ENCODE data around the gene RNU1-1.
"Not testable (repeated sequence)": the region's sequence is repeated elsewhere in the genome, so short reads cannot be mapped to it uniquely, and the experiment has no call there.

Gene RNU1-1

DNA sequence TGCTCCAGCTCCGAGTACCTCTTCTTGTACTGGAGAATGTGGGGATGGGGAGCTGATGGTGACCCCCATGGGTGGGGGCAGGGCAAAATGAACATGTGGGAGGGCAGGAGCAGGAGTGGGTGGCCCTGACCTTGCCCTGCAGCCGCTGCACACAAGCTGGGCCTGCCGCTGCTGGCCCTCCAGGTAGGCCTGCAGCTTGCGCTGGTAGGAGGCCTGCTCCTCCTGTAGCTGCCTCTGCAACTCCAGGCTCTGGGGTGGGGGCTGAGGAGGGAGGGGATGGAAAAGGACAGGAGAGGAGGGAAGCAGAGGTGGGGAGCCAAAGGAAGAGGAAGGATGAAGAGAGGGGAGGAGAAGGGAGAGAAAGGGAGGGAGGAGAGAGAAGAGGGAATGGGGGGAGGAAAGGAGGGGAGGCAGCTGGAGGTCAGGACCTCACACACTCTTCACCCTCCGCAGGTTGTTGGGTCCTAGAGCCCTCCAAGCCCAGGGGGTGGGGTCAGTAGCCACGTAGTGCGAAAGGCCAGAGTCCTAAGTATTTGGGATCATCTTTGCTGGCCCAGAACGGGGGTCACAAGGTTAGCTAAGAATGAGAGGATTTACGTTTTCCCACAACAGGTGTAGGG, 22.9 kb downstream of the RNU1-1 start:
- no peak for DNase-seq

DNA sequence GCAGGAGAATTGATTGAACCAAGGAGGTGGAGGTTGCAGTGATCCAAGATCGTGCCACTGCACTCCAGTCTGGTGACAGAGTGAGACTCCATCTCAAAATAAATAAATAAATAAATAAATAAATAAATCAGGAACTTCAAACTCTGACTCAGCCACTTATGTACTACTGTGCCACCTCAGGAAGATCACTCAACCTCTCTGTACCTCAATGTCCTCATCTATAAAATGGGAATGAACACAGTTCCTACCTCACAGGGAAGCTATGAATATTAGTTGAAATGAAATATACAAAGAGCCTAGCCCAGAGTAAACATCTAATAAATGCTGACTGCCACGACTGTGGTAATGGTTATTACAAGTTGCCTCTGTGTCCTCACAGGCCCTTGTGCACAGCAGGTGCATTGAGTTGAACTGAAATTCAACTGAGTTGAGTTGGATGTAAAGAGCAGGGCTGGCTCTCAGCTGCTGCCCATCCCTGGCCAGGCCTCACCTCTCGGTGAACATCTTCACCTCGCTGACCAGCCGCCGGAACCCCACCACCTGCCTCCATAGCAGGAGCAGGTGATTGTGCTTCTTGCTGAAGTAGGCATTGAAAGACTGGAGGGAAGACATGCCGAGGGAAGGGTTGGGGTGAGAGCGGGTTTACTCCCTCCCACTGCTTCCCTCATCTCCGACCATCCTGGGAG, 24.7 kb downstream of the RNU1-1 start:
- not testable (repeated sequence) for DNase-seq

DNA sequence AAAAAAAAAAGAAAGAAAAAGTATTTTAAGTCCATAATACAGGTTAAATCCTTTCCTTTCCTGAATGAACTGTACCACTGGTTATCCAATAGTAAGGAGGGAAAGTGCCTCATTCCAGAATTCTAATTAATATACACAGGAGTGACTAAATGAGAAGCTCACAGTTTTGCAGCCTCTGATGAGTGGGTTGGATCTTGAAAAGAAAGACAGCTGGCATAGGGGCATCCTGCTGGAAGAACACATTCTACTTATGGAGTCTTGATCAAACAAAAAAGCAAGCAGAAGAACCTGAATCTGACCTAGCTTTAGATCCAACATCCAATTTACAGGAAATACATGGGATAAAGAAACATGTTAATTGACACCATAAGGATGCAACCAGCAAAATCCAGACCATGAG, 27.1 kb downstream of the RNU1-1 start:
- DNase-seq: not testable (repeated sequence)

GRCh38 chr1:16486316-16486715, 27.8 kb downstream of the RNU1-1 start:
- DNase-seq: not testable (repeated sequence)

DNA sequence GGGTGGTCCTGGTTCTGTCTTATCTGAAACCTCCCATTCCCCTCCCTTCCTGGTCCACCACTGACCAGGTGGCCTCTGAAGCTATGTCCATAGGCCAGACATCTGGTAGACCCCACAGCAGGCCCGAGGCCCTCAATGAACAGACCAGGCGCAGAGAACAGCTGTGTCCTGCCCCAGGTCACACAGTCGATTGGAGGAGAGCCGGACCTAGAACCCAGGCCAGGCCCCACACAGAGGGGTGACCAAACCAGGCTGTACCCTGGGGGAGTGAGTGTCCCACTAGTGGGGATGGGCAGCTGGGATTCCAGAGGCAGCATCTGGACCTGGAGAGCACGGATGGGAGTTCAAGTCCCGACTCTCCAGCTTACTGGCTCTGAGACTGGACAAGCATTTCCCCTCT, 29.2 kb downstream of the RNU1-1 start:
- DNase-seq: no peak

GRCh38 chr1:16484501-16484835, 29.6 kb downstream of the RNU1-1 start:
- no peak for DNase-seq

DNA sequence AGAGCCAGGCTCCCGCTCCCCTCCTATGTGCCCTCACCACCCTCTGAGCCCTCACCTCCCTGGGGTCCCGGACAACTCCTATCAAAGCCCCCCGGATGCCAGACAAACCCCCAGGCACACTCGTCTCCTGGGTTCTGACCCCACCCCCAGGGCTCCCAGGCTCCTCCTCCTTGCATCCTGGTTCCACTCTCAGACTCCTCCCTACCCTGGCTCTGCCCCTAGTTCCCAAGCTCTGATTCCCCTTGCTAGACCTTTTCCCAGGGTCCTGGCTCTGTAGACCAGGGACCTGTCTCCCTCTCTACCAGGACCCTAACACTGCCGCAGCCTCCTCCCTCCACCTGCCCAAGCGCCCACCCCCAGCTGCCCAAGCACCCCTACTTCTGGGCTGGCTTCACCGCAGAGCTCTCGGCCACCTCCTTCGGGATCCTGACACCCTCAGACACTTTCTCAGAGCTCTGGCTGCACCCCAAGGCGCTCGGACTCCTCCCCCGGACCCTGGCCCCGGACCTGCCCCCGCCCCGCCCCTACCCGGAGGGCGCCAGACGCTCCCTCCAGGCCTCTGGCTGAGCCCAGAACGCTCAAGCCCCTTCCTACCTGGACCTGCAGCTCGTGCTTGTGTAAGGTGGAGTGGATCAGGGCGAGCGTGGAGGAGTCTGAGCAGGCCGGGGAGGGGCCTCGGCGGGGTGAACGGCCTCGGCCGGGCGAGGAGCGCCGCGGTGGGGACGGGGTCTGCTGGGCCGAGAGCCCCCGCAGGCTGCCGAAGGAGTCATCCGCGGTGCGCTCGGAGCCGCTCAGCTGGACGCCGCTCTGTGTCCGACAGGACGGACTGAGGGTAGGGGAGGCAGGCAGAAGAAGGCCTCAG, 30.2 kb downstream of the RNU1-1 start:
- DNase-seq: not testable (repeated sequence)

- DNase-seq: not testable (repeated sequence)
Observed at GRCh38 chr1:16483146-16483545, 30.9 kb downstream of the RNU1-1 start.

GRCh38 chr1:16478091-16478490, 36.0 kb downstream of the RNU1-1 start:
- no peak for DNase-seq

DNA sequence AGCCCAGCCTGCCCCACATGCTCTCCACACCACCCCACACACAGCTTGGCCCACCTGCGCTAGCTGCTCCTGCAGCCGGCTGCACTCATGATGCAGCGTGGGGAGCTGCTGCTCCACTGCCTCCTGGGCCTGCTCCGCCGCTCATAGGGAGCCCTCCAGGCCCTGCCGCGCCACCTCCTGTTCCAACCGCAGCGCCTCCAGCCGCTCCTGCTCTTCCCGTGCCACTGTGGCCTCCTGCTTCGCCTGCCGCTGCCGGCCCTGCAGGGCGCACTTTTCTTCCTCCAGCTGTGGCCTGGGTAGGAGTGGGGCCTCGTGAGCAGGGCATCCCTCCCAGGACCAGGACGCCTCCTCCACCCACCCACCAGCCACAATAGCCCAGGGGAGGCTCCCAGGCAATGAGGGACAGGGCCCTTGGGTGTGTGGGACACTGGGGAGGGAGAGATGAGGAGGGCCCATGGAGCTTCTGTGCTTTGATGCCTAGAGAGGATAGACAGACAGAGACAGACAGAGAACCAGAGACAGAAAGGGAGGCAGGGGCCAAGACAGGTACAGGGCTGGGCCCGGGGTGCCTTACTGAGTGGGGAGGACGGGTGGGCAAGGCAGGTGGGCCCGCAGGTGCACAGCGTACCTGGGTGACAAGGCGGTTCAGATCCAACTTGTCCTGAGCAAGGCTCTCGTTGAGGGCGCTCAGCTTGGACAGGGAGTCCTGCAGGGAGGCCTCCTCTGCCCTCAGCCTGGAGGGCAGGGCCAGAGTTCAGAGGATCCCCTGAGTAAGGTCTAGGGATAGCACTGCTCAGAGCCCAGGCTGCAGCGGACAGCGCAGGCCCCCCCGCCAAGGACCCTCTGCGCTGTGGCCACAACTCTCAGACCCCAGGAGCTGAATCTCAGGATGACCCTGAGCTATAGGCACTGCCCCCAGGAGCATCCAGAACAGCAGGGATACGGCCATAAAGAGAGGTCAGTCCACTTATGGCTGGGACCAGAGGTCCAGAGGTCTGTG, 38.0 kb downstream of the RNU1-1 start:
- not testable (repeated sequence) for DNase-seq

- not testable (repeated sequence) for DNase-seq
Observed at GRCh38 chr1:16474891-16475290, 39.2 kb downstream of the RNU1-1 start.

- DNase-seq: no peak
Observed at GRCh38 chr1:16474166-16474800, 39.8 kb downstream of the RNU1-1 start.

DNA sequence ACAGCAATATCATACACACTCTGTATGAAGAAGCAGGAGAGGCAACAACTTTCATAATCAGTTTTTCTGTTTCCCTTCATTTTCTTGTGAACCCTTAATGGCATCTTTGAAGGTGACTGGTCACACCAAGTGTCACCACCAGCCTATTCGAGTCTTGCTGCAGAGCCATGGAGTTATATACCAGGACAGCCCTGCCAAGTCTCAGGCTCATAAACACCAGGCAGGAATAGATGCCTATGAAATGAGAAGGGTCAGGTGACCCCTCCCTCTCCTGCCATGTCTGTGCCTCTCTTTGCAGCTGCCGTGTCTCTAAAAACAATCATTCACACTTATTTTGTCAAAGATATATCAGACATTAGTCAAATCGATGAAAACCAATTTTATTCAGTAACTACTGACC, 45.5 kb downstream of the RNU1-1 start:
- no peak for DNase-seq

GRCh38 chr1:16464917-16465625, 49.0 kb downstream of the RNU1-1 start:
- no peak for DNase-seq
